Osteocyte (in vitro differentiated cells): ENCODE data around the gene NENF. TPM values are rescaled to one million over a fixed set of nuclear protein-coding genes. Genes with fewer than 3 reads are reported as not detected.

Source experiments
- DNase-seq: peaks from one replicate; pipeline ENCODE4 v3.0.0; 2021; ENCODE audit warnings: mixed read lengths; ENCODE audit not compliant: unreplicated experiment; ENCODE audit errors: extremely low spot score
- H3K27ac Mint-ChIP-seq: one replicate; pipeline ENCODE4 v1.8.0; 2021; ENCODE audit warnings: mild to moderate bottlenecking, mixed read lengths; ENCODE audit not compliant: unreplicated experiment
- H3K27me3 Mint-ChIP-seq: one replicate; pipeline ENCODE4 v1.8.0; 2021; ENCODE audit warnings: mixed read lengths; ENCODE audit not compliant: unreplicated experiment
- H3K36me3 Mint-ChIP-seq: one replicate; pipeline ENCODE4 v1.8.0; 2021; ENCODE audit warnings: mixed read lengths; ENCODE audit not compliant: unreplicated experiment
- H3K4me1 Mint-ChIP-seq: one replicate; pipeline ENCODE4 v1.8.0; 2021; ENCODE audit warnings: mixed read lengths; ENCODE audit not compliant: unreplicated experiment
- H3K4me3 Mint-ChIP-seq: one replicate; pipeline ENCODE4 v1.8.0; 2021; ENCODE audit warnings: mild to moderate bottlenecking, moderate library complexity, mixed read lengths; ENCODE audit not compliant: unreplicated experiment
- H3K9me3 Mint-ChIP-seq: one replicate; pipeline ENCODE4 v1.8.0; 2021; ENCODE audit warnings: mixed read lengths; ENCODE audit not compliant: unreplicated experiment
- total RNA-seq: library from RNA; stranded (reverse); gene quantifications from 2 replicates; pipeline ENCODE4 v1.2.1, GENCODE V29; 2021
- TF ChIP-seq, protein P1 (sequence below): fragments of 200-600 bp; sonication (generic); IDR thresholded peaks from 2 replicates; pipeline ENCODE4 v1.5.0; 2021; ENCODE audit warnings: antibody characterized with exemption, mild to moderate bottlenecking, moderate library complexity

Gene NENF
- total RNA-seq, 1 donor from 2014 or later = 55.9 TPM

DNA sequence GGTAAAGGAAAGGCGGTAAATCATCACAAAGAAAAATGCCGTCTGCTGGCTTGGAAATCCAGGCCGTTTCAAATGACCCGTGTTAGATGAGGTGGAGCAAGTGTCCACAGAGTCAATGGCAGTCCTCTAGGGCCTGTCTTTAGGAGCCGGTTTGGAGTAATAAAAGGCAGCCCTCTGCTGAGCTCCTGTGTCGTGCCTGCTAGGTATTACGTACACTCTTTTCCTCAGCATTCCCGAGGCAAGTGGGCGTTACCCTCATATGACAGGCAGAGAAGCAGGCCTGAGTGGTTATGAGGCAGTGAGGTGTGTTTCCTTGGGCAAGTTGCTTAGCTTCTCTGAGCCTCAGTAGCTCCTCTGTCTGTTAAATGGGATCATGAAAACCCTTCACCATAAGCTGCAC lies 7.7 kb downstream of the NENF start:
- H3K27ac Mint-ChIP-seq = no peak overlapping the region
- no peak overlapping the region for H3K4me3 Mint-ChIP-seq
- H3K9me3 Mint-ChIP-seq = no peaks in the 10 kb centered on the region
- no peak for DNase-seq
- TF ChIP-seq, protein P1, sequence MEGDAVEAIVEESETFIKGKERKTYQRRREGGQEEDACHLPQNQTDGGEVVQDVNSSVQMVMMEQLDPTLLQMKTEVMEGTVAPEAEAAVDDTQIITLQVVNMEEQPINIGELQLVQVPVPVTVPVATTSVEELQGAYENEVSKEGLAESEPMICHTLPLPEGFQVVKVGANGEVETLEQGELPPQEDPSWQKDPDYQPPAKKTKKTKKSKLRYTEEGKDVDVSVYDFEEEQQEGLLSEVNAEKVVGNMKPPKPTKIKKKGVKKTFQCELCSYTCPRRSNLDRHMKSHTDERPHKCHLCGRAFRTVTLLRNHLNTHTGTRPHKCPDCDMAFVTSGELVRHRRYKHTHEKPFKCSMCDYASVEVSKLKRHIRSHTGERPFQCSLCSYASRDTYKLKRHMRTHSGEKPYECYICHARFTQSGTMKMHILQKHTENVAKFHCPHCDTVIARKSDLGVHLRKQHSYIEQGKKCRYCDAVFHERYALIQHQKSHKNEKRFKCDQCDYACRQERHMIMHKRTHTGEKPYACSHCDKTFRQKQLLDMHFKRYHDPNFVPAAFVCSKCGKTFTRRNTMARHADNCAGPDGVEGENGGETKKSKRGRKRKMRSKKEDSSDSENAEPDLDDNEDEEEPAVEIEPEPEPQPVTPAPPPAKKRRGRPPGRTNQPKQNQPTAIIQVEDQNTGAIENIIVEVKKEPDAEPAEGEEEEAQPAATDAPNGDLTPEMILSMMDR = no peak
- no peaks in the 10 kb centered on the region for H3K4me1 Mint-ChIP-seq
- H3K36me3 Mint-ChIP-seq = peaks cover 3% of the 10 kb centered on the region
- H3K27me3 Mint-ChIP-seq = no peaks in the 10 kb centered on the region

DNA sequence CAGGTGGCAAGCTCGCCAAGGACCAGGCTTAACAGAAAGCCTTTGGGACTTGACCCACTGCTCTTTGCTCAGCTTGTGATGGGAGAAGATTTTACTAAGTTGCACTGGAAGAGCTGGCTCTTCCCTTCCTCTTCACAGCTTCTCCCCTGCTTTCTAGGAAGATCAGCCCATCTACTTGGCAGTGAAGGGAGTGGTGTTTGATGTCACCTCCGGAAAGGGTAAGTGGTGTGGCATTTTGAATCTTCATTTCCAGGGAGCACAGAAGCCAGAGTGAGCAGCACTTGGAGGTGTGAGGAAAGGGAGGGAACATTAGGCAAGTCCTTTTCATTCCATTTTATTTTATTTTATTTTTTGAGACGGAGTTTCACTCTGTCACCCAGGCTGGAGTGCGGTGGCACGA lies 9.7 kb downstream of the NENF start:
- Mint-ChIP-seq H3K36me3 (peaks cover 12% of the 10 kb centered on the region), H3K4me1 (no peaks in the 10 kb centered on the region), H3K27me3 (no peaks in the 10 kb centered on the region), H3K4me3 (no peak overlapping the region), H3K9me3 (no peaks in the 10 kb centered on the region), H3K27ac (no peak overlapping the region)
- TF ChIP-seq, protein P1 = no peak
- no peak for DNase-seq

DNA sequence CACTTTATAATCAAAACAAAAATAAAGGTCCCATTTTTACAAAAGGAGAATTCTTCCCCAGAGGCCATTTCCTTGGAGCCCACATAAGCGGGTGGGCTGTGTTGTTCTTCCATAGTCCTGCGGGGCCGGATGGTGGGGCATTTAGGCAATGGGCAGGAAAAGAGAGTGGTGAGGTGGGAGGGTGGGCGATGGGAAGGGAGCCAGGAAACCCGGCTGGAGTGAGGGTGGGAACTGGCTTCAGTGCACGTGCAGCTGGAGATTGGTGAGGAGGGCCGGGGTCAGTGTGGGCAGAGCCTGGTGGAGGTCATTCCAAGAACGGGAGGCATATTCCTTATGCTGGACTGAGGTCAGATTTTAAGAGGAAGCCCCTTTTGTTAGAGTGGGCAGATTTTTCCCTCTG lies 13.6 kb downstream of the NENF start:
- Mint-ChIP-seq H3K9me3 (no peaks in the 10 kb centered on the region), H3K4me1 (no peaks in the 10 kb centered on the region), H3K27ac (no peak overlapping the region), H3K36me3 (peaks cover 12% of the 10 kb centered on the region), H3K4me3 (no peak overlapping the region), H3K27me3 (no peaks in the 10 kb centered on the region)
- no peak for DNase-seq
- TF ChIP-seq, protein P1 = no peak

DNA sequence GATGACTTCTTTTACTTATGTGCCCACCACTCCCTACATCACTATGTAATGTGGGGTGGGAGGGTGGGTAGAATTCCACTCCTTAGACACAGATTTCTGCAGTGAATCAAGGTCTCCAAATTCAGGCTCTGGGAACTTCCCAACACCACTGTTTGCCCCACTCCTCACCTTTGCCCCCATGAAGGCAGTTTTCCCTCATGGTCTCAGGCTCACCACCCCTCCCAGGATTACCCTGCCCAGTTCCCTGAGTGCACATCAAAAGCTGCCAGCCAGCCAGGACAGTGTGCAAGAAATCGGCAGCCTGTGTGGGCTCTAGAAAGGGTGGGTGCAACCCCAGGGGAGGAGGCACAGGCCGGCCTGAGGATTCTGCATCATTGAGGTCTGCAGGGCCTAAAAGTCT lies 14.8 kb downstream of the NENF start:
- Mint-ChIP-seq H3K27me3 (no peaks in the 10 kb centered on the region), H3K9me3 (no peaks in the 10 kb centered on the region), H3K36me3 (peaks cover 12% of the 10 kb centered on the region), H3K27ac (no peak overlapping the region), H3K4me1 (peaks cover 2% of the 10 kb centered on the region), H3K4me3 (no peak overlapping the region)
- no peak for DNase-seq
- TF ChIP-seq, protein P1 = no peak

DNA sequence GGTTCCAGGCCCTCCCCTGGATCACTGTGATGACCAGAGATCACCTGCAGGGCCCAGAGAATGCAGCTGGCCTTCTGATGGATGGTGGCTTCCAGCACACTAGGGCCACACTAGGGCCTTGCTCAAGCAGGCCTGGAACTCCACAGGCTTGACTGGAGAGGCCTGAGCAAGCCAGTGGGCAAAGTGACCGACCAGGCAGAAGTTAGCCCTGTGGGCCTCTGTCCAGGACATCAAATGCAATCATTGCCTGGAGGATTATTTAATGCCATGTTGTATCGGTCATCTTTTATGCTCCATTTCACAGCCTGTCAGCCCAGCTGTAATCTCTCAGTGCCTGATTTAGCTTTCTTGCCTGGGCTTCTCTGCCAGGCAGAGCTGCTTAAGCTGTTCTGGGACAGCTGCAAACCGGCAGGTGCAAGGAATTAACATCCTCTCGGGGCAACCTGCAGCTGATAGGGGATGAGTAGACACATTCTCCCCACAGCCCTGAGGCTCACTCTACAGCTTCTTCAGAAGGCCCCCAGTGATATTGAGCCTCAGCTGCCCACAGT lies 17.7 kb downstream of the NENF start:
- no peak for DNase-seq
- TF ChIP-seq, protein P1 = no peak
- Mint-ChIP-seq H3K9me3 (no peaks in the 10 kb centered on the region), H3K4me1 (peaks cover 8% of the 10 kb centered on the region), H3K36me3 (peaks cover 9% of the 10 kb centered on the region), H3K27me3 (no peaks in the 10 kb centered on the region), H3K4me3 (no peak overlapping the region), H3K27ac (no peak overlapping the region)
